Activated naive CD8-positive, alpha-beta T cell treated with anti-CD3 and anti-CD28 coated beads, Interleukin-2, amount 10 ng/mL, durations not matched to agents 7 days and 5 days (primary cell): ENCODE data around the gene L1CAM. TPM values are rescaled to one million over a fixed set of nuclear protein-coding genes. Genes with fewer than 3 reads are reported as not detected.

Source experiments
- ATAC-seq: fragments of 150-1000 bp; cut with Tn5 transposase; one replicate; pipeline ENCODE4 v1.10.0; 2021; ENCODE audit warnings: low read depth, moderate library complexity
- POLR2A ChIA-PET: fragments of 350-600 bp; sonication (Branson Sonifier 250); formaldehyde crosslinking; loops from one replicate; lab custom pipeline; 2021; ENCODE audit warnings: antibody characterized with exemption; lab: Charles Lee
- DNase-seq: peaks from one replicate; pipeline ENCODE4 v3.0.0; 2021
- H3K27ac Mint-ChIP-seq: one replicate; pipeline ENCODE4 v1.8.0; 2022; ENCODE audit warnings: mild to moderate bottlenecking, mixed read lengths
- H3K27me3 Mint-ChIP-seq: one replicate; pipeline ENCODE4 v1.8.0; 2022; ENCODE audit warnings: mild to moderate bottlenecking, moderate library complexity, mixed read lengths
- H3K36me3 Mint-ChIP-seq: one replicate; pipeline ENCODE4 v1.8.0; 2021; ENCODE audit warnings: mild to moderate bottlenecking, mixed read lengths
- H3K4me1 Mint-ChIP-seq: one replicate; pipeline ENCODE4 v1.8.0; 2021; ENCODE audit warnings: mixed read lengths
- H3K4me3 Mint-ChIP-seq: one replicate; pipeline ENCODE4 v1.8.0; 2022; ENCODE audit warnings: mild to moderate bottlenecking, moderate library complexity, mixed read lengths
- H3K9me3 Mint-ChIP-seq: one replicate; pipeline ENCODE4 v1.8.0; 2021; ENCODE audit warnings: mixed read lengths
- total RNA-seq, 2 experiments: library from RNA; stranded (reverse); gene quantifications; one replicate each; pipeline ENCODE4 v1.2.3, GENCODE V29; 2021

L1CAM gene
- total RNA-seq, 2 experiments from 2014 or later, result 4.5 to 7.2 TPM

DNA sequence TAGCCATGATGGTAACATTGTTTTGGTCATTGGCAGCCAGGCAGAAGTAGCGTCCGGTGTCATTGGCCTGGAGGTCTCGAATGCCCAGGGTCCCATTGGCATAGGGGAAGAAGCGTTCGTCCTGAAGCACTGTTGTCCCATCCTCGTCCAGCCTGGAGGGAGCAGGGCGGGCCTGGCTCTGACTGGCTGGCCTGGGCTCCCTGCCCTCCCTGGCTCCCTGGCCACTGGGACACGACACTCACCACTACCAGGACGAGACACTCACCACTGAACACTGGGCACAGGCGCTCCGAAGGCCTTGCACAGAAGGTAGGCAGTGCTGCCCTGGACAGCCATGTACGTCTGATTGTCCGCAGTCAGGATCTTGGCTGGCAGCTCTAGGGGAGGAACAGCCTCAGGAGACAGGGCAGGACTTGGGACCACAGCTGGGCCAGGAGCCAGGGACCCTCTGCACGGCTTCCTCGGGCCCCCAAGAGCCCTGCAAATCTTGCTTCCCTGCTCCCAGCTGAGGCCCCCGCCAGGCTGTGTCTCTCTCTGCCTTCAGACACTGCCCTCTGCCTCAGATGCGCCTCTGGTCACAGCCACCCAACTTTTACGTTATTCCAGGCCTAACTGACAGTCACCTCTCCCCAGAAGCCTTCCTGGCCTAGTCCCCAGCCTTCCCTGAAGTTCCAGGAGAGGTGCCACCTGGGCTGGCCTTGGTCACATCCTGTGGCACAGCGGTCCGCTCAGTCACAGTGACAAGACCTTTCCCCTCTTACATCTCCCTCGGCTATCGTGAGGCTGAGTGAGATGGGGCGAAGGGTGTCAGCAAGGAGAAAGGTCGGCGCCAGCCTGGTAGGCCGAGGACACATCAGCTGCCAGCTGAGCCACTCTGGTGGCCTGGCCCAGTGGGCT, 17.1 kb downstream of the L1CAM start:
- no peaks in the 10 kb centered on the region for H3K9me3 Mint-ChIP-seq
- POLR2A ChIA-PET, result no interaction called here
- no peak overlapping the region for H3K4me3 Mint-ChIP-seq
- no peaks in the 10 kb centered on the region for H3K27me3 Mint-ChIP-seq
- H3K27ac Mint-ChIP-seq, result no peak overlapping the region
- H3K36me3 Mint-ChIP-seq, result no peaks in the 10 kb centered on the region
- DNase-seq (no peak), ATAC-seq (no peak)
- no peaks in the 10 kb centered on the region for H3K4me1 Mint-ChIP-seq

DNA sequence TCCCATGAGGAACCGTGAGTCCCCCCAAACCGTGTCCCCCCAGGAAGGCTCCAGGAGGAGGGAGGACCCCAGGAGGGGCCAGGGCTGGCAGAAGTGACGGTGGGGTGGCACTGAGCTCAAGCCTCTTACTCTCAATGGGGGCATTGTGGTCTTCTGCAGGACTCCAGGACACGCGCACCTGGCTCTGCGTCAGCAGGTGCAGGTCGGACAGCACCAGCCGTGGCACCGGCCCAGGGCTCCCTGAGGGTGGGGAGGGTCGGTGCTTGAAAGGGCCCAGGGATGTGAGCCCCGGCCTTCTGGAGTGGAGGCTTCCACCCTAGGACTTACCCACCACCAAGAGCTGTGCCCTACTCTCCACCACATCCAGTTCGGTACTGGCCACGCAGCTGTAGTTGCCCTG, 18.3 kb downstream of the L1CAM start:
- DNase-seq (no peak), ATAC-seq (no peak)
- no peaks in the 10 kb centered on the region for H3K9me3 Mint-ChIP-seq
- H3K27me3 Mint-ChIP-seq, result no peaks in the 10 kb centered on the region
- H3K4me1 Mint-ChIP-seq, result no peaks in the 10 kb centered on the region
- H3K36me3 Mint-ChIP-seq, result no peaks in the 10 kb centered on the region
- no peak overlapping the region for H3K27ac Mint-ChIP-seq
- no peak overlapping the region for H3K4me3 Mint-ChIP-seq
- POLR2A ChIA-PET, result no interaction called here

DNA sequence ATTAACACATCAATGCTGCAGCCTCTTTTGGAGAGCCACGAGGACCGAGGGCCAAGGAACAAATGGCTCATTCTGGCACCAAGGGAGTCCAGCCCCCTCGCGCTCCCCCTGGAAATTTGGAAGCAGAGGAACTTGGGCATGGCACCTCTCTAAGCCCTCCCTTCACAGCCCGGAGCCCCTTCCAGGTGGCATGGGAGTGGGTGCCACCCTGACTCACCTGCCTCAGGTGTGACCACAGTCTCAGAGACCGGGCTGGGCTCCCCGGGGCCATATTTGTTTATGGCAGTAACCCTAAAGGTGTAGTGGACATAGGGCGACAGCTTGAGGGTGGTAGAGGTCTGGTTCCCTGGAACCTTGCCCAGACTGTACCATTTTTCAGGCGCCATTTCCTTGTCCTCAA, 18.8 kb downstream of the L1CAM start:
- H3K4me1 Mint-ChIP-seq, result no peaks in the 10 kb centered on the region
- POLR2A ChIA-PET, result no interaction called here
- no peak overlapping the region for H3K4me3 Mint-ChIP-seq
- H3K36me3 Mint-ChIP-seq, result no peaks in the 10 kb centered on the region
- no peaks in the 10 kb centered on the region for H3K9me3 Mint-ChIP-seq
- no peak for ATAC-seq
- H3K27ac Mint-ChIP-seq, result no peak overlapping the region
- no peaks in the 10 kb centered on the region for H3K27me3 Mint-ChIP-seq
- DNase-seq, result no peak

DNA sequence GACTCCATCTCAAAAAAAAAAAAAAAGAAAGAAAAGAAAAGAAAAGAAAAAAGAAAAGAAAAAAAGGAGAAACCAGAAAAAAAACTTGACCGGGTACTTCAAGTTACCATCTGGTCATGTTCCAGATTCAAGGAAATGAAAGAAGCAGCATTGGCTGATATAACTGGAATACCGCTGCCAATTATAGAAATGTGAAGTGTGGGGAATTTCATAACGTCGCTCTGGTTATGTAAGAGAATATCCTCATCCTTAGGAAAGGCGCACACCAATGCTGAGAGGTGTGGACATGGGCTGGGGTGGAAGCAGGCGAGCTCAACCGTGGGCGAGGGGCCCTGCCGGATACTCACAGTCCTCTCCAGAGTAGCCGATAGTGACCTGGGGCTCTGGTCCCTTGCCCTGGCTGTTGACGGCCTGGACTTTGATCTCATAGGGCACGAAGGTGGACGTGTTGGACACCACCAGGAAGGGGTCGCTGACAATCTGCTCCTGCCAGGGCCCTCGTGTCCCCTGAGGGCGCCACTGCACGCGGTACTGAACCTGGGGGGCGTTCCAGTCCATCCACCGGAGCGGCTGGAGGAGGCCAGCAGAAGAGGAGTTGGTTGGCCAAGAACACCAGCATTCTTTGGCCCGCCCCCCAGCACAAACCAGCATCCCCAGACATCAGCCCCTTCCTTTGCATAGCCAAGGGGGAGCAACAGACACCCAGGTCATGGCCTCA, 19.5 kb downstream of the L1CAM start:
- Mint-ChIP-seq H3K9me3 (no peaks in the 10 kb centered on the region), H3K27me3 (no peaks in the 10 kb centered on the region), H3K4me1 (no peaks in the 10 kb centered on the region), H3K27ac (no peak overlapping the region), H3K4me3 (no peak overlapping the region), H3K36me3 (no peaks in the 10 kb centered on the region)
- no peak for ATAC-seq
- no peak for DNase-seq
- POLR2A ChIA-PET, result no interaction called here

DNA sequence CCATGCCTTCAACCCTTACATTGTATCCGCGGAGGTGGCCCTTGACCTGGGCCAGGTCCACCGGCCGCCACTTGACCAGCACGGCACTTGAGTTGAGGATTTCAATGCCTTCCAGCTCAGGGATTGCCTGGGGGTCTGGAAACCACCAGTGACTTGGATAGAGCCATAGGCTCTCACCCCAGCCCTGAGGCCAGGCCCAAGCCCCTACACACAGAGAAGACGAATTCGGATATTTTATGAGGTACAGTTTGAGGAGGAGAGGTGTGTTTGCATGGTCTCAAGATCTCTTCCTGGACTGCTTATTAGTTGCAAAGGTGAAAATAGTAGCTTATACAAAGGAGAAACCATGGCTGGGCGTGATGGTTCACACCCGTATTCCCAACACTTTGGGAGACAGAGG, 20.3 kb downstream of the L1CAM start:
- ATAC-seq, result no peak
- no peak overlapping the region for H3K27ac Mint-ChIP-seq
- no peaks in the 10 kb centered on the region for H3K4me1 Mint-ChIP-seq
- H3K4me3 Mint-ChIP-seq, result no peak overlapping the region
- DNase-seq, result no peak
- no peaks in the 10 kb centered on the region for H3K36me3 Mint-ChIP-seq
- POLR2A ChIA-PET, result no interaction called here
- no peaks in the 10 kb centered on the region for H3K27me3 Mint-ChIP-seq
- H3K9me3 Mint-ChIP-seq, result no peaks in the 10 kb centered on the region

DNA sequence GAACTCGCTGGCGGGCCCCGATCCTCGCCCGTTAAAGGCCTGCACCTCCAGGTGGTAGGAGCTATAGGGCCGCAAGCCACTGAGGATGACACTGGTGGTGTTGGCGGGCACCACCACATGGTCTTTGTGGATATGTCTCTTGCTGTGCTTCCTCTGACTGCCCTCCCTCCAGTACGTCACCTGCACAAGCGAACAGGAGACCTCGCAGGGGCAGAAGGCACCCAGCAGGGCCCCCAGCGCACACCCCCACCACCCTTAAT, 20.7 kb downstream of the L1CAM start:
- Mint-ChIP-seq H3K4me1 (no peaks in the 10 kb centered on the region), H3K4me3 (no peak overlapping the region), H3K9me3 (no peaks in the 10 kb centered on the region), H3K27ac (no peak overlapping the region), H3K27me3 (no peaks in the 10 kb centered on the region), H3K36me3 (no peaks in the 10 kb centered on the region)
- POLR2A ChIA-PET, result no interaction called here
- DNase-seq (no peak), ATAC-seq (no peak)

DNA sequence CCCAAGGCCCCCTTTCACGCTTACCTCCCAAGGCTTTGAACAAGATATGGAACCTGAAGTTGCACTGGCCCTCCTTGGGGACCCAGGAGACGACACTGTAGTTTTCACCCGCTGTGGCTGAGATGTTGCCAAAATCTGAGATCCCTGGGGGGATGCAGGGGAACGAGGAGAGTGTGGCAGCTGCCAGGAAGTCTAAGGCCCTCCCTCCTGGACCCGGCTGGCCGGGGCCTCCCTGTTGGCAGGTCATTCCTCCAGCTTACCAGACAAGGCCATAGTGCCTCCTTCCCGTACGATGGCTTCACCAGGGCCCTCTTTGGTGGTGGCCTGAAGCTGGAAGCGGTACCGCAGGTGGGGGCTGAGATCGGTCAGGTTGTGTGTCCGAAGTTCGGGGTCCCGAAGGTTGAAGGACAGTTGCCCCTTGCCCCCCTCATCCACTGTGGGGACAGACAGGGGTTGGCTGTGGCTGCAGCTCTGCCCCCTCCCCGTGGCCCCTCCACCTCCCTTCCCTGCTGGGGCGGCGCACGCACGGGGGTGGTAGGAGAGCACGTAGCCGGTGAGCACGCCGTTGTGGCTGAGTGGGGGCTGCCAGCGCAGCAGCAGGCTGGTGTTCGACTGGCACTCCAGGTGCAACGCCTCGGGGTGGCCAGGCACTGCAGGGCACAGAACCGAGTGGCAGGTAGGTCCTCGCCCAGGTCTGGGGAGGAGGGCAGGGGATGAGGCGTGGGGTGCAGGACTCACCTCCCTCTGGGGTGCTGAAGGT, 21.2 kb downstream of the L1CAM start:
- H3K27ac Mint-ChIP-seq, result no peak overlapping the region
- no peak for ATAC-seq
- no peaks in the 10 kb centered on the region for H3K36me3 Mint-ChIP-seq
- H3K4me1 Mint-ChIP-seq, result no peaks in the 10 kb centered on the region
- no peak overlapping the region for H3K4me3 Mint-ChIP-seq
- no peaks in the 10 kb centered on the region for H3K9me3 Mint-ChIP-seq
- H3K27me3 Mint-ChIP-seq, result no peaks in the 10 kb centered on the region
- DNase-seq, result no peak
- POLR2A ChIA-PET, result no interaction called here

DNA sequence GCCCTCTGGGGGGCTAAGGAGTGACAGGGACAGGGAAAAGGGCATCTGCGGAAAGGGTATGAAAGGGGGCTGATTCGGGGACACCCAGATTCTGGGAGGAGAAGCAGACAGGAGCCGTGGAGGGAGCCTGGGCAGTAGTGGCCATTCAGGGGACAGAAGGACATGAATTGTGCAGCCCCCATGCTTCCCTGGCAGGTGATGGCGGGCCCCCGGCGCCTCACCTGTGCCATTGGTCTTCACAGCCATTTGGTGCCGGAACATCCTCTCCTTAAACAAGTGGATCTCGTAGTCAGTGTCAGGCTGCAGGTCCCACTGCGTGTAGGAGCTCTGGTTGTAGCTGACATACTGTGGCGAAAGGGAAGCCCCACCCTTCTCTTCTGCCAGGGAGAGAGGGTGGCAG, 21.9 kb downstream of the L1CAM start:
- POLR2A ChIA-PET, result no interaction called here
- ATAC-seq, result no peak
- Mint-ChIP-seq H3K36me3 (no peaks in the 10 kb centered on the region), H3K27me3 (no peaks in the 10 kb centered on the region), H3K27ac (no peak overlapping the region), H3K4me3 (no peak overlapping the region), H3K4me1 (no peaks in the 10 kb centered on the region), H3K9me3 (no peaks in the 10 kb centered on the region)
- DNase-seq, result no peak

DNA sequence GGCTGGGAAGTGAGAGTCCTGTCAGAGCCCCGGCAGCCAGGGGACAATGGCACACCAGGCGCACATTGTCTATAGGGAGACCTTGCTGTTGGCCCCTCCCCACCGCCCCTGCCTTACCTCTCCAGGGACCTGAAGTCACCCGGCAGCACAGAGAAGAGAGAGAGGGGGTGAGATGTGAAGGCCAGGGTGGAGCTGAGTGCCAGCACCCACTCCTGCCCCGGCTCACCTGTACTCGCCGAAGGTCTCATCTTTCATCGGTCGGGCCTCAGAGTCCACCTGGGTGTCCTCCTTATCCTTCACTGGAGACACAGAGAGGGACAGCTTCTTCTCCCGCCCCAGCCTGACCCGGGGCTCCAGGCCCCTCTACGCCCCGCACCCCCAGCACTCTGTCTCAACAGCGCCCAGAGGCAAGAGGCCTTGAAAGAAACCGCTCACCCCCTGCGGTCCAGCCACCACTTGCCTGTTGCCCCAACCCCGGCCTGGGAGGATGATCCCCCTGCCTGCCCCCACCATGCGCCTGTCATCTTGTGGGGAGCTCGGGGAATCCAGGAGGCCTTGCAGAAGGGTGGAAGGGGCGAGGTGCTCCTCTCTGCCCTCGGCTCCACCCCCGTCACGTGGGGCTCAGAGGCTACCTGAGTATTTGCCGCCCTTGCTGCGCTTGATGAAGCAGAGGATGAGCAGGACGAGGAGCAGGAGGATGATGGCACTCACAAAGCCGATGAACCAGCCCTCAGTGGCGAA, 22.6 kb downstream of the L1CAM start:
- no peaks in the 10 kb centered on the region for H3K9me3 Mint-ChIP-seq
- no peaks in the 10 kb centered on the region for H3K27me3 Mint-ChIP-seq
- no peak overlapping the region for H3K4me3 Mint-ChIP-seq
- ATAC-seq (no peak), DNase-seq (no peak)
- H3K4me1 Mint-ChIP-seq, result no peaks in the 10 kb centered on the region
- no peak overlapping the region for H3K27ac Mint-ChIP-seq
- H3K36me3 Mint-ChIP-seq, result no peaks in the 10 kb centered on the region
- POLR2A ChIA-PET, result no interaction called here

DNA sequence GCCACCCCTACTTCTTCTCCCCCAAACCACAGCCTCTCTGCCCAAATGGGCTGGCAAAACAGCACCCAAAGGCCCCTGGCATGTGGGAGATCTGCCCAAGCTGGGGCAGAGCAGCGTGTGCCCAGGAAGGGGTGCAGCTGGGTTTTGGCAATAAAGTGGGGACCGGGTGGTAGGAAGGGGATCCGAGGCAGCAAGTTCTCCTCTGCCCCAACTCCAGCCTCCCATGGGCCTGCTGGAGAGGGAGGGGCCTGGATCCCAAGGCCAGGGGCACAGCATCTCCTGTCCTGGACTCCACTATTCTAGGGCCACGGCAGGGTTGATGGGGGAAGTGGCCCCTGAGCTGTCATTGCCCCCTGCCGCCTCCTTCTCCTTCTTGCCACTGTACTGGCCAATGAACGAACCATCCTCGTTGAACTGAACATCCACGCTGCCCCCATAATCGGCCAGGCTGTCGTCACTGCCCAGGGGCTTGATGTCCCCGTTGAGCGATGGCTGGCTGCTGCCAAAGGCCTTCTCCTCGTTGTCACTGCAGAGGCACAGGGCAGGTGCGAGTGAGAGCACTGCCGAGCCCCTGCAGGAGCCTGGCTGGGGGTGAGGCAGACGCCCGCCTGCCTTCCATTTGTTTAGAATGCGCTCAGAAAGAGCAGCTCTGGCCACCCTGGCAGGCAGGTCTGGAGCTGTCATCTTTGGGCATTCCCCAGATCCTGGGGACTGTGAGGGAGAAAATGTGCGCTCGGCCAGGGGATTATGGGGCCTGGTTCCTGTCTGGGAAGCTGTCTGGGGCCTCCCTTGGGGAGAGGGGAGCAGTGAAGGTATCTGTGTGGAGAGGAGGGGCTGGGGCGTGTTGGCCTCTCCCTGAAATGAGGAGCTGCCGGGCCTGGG, 23.4 kb downstream of the L1CAM start:
- POLR2A ChIA-PET, result no interaction called here
- Mint-ChIP-seq H3K4me3 (no peak overlapping the region), H3K27ac (no peak overlapping the region), H3K9me3 (no peaks in the 10 kb centered on the region), H3K36me3 (no peaks in the 10 kb centered on the region), H3K4me1 (peaks cover 2% of the 10 kb centered on the region), H3K27me3 (no peaks in the 10 kb centered on the region)
- ATAC-seq (no peak), DNase-seq (no peak)

DNA sequence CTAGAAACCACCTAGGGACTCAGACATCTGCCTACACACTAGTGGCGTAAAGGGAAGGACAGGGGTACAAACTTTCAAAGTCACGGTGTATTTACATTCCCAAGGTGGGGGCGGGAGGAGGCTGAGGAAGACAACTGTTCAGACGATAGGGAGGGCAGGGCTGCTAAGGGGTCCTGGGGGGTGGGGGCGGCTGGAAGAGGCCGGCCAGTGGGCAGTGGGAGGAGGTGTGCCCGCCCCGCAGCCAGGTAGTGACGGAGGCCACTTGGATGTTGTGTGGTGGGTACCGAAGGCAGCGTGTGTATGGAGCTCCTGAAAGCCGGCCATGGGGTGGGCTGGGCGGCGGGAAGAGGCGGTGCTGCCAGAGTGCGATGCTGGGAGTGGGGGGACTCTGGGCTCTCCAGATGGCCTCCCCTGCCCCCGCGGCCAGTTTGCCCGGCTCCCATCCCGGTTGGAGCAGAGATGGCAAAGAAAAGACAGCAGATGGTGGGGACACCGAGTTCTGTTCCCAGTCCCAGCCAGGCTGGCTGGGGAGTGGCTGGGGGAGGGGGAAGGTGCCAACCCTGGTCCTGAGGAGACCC, 24.2 kb downstream of the L1CAM start:
- H3K36me3 Mint-ChIP-seq, result no peaks in the 10 kb centered on the region
- peaks cover 7% of the 10 kb centered on the region for H3K4me1 Mint-ChIP-seq
- H3K4me3 Mint-ChIP-seq, result no peak overlapping the region
- no peaks in the 10 kb centered on the region for H3K9me3 Mint-ChIP-seq
- H3K27ac Mint-ChIP-seq, result no peak overlapping the region
- H3K27me3 Mint-ChIP-seq, result no peaks in the 10 kb centered on the region
- POLR2A ChIA-PET, result no interaction called here
- ATAC-seq (no peak), DNase-seq (no peak)

DNA sequence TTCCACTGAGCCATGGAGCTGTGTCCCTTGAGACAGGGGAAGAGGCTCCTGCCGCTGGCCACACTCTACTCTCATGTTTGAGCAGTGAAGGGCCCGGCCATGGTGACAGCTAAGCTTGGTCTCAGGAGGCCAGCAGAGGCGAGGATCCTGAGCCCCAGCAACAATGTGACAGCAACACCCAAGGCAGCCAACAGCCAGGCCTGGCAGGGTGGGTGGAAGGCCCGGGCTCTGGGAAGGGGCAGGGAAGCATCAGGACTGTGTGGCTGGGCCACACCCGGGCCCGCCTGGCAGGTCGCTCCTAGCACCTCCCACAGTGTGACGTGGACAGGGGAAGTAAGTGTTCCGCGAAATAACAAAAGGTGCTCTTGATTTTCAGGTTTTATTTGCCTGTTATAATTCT, 24.8 kb downstream of the L1CAM start:
- no peaks in the 10 kb centered on the region for H3K36me3 Mint-ChIP-seq
- DNase-seq, result no peak
- no peak overlapping the region for H3K27ac Mint-ChIP-seq
- ATAC-seq, result no peak
- no peak overlapping the region for H3K4me3 Mint-ChIP-seq
- no peaks in the 10 kb centered on the region for H3K27me3 Mint-ChIP-seq
- peaks cover 7% of the 10 kb centered on the region for H3K4me1 Mint-ChIP-seq
- POLR2A ChIA-PET, result no interaction called here
- H3K9me3 Mint-ChIP-seq, result no peaks in the 10 kb centered on the region
